Endothelial cell of umbilical vein (primary cell): ENCODE results near the gene SUPT7L. TPM values are rescaled to one million over a fixed set of nuclear protein-coding genes. Genes with fewer than 3 reads are reported as not detected.

Experiments
- BruUV-seq: library from RNA; stranded (reverse); fragments of 400-500 nt; replicated peaks from 2 replicates; lab custom pipeline; 2021; lab: Mats Ljungman, UMichigan
- CTCF ChIA-PET: fragments of 300-600, 350-600 bp; sonication (Branson Sonifier 250); formaldehyde crosslinking; loops from one replicate; lab custom pipeline; 2021; ENCODE audit warnings: antibody characterized with exemption, inconsistent platforms; lab: Charles Lee
- POLR2A ChIA-PET: fragments of 300-600, 350-600 bp; sonication (Branson Sonifier 250); formaldehyde crosslinking; loops from one replicate; lab custom pipeline; 2021; ENCODE audit warnings: antibody characterized with exemption, inconsistent platforms; lab: Charles Lee
- DNase-seq: peaks from one replicate; pipeline ENCODE4 v3.0.0-alpha.2; 2011; ENCODE audit warnings: low read depth, low spot score
- FAIRE-seq: peaks from 2 replicates; lab custom pipeline; 2011; peaks lifted over from hg19 to GRCh38; lab: Jason Lieb, UNC
- H2AFZ ChIP-seq: 2 replicates; pipeline ENCODE4 v1.6.0; 2012; ENCODE audit warnings: low read depth, low read length, control low read depth, inconsistent platforms
- H3K27ac ChIP-seq: 2 replicates; pipeline ENCODE4 v1.5.1; 2011; ENCODE audit warnings: low read depth, mild to moderate bottlenecking, control low read depth, low read length, moderate library complexity; ENCODE audit not compliant: insufficient read depth
- H3K27me3 ChIP-seq, 2 experiments: 2 replicates each; pipeline versions ENCODE4 v1.6.0 to v1.6.1; 2011; ENCODE audit warnings: low read length in 2 of 2, mixed read lengths in 1 of 2; ENCODE audit not compliant: control insufficient read depth in 2 of 2, insufficient read depth in 2 of 2
- H3K36me3 ChIP-seq, 2 experiments: 2 replicates in 1 of 2; 3 replicates in 1 of 2; pipeline ENCODE4 v1.5.1; 2011; ENCODE audit warnings: low read length in 2 of 2, mild to moderate bottlenecking in 1 of 2, moderate library complexity in 1 of 2; ENCODE audit not compliant: control insufficient read depth in 2 of 2, insufficient read depth in 2 of 2; ENCODE audit errors: extremely low read depth in 1 of 2
- H3K4me1 ChIP-seq: 3 replicates; pipeline ENCODE4 v1.5.1; 2011; ENCODE audit warnings: mild to moderate bottlenecking, low read length; ENCODE audit not compliant: control insufficient read depth, insufficient read depth; ENCODE audit errors: extremely low read depth
- H3K4me2 ChIP-seq: 2 replicates; pipeline ENCODE4 v1.6.1; 2011; ENCODE audit warnings: low read length, control low read depth, mixed read lengths; ENCODE audit not compliant: insufficient read depth
- H3K4me3 ChIP-seq, 3 experiments: fragments of 200-600 bp in 1 of 3; sonication (generic), shearing (Covaris generic) in 1 of 3; replicated peaks in 1 of 3; 2 replicates each; pipeline ENCODE4 v1.5.1; 2011 to 2016; ENCODE audit warnings: control low read depth in 3 of 3, low read length in 3 of 3, mild to moderate bottlenecking in 2 of 3, inconsistent platforms in 1 of 3, low read depth in 1 of 3, moderate library complexity in 1 of 3; ENCODE audit not compliant: insufficient read depth in 1 of 3
- H3K79me2 ChIP-seq: 2 replicates; pipeline ENCODE4 v1.6.0; 2012; ENCODE audit warnings: low read length, inconsistent platforms; ENCODE audit not compliant: control insufficient read depth, insufficient read depth
- H3K9ac ChIP-seq: replicated peaks from 2 replicates; pipeline ENCODE3; 2011; ENCODE audit warnings: low read length, control low read depth; ENCODE audit not compliant: insufficient read depth; ENCODE audit errors: extremely low read depth
- H3K9me1 ChIP-seq: replicated peaks from 3 replicates; pipeline ENCODE4 v1.6.0; 2011; ENCODE audit warnings: mild to moderate bottlenecking, low read length; ENCODE audit not compliant: control insufficient read depth, insufficient read depth; ENCODE audit errors: extremely low read depth
- H3K9me3 ChIP-seq: replicated peaks from 2 replicates; pipeline ENCODE4 v1.5.1; 2012; ENCODE audit warnings: low read length, inconsistent platforms; ENCODE audit not compliant: control insufficient read depth, insufficient read depth
- H4K20me1 ChIP-seq: replicated peaks from 2 replicates; pipeline ENCODE3; 2011; ENCODE audit warnings: mild to moderate bottlenecking, low read length; ENCODE audit not compliant: control insufficient read depth, insufficient read depth; ENCODE audit errors: extremely low read depth
- CTCF ChIP-seq, 2 donors: IDR thresholded peaks; 1 replicate in 1 of 2; 2 replicates in 1 of 2; pipeline ENCODE4 v1.5.1; 2011; ENCODE audit warnings: low read length in 2 of 2, mild to moderate bottlenecking in 2 of 2, moderate library complexity in 2 of 2, control low read depth in 1 of 2, inconsistent platforms in 1 of 2, low read depth in 1 of 2; ENCODE audit not compliant: insufficient read depth in 1 of 2; ENCODE audit errors: extremely low read depth in 1 of 2
- EZH2 ChIP-seq: IDR thresholded peaks from 2 replicates; pipeline ENCODE4 v1.6.1; 2012; ENCODE audit warnings: borderline replicate concordance, low read depth, mild to moderate bottlenecking, moderate library complexity, low read length, inconsistent platforms; ENCODE audit not compliant: severe bottlenecking
- FOS ChIP-seq: IDR thresholded peaks from 2 replicates; pipeline ENCODE4 v1.6.1; 2011; ENCODE audit warnings: mild to moderate bottlenecking, low read length, moderate library complexity, borderline replicate concordance; ENCODE audit not compliant: insufficient read depth
- GATA2 ChIP-seq: IDR thresholded peaks from 2 replicates; pipeline ENCODE4 v1.7.0; 2011; ENCODE audit warnings: low read depth, mild to moderate bottlenecking, moderate library complexity, mixed read lengths, low read length; ENCODE audit not compliant: insufficient read length, insufficient read depth
- JUN ChIP-seq: IDR thresholded peaks from 2 replicates; pipeline ENCODE4 v1.6.1; 2011; ENCODE audit warnings: borderline replicate concordance, low read depth; ENCODE audit not compliant: insufficient read length, insufficient read depth
- MAX ChIP-seq: IDR thresholded peaks from 2 replicates; pipeline ENCODE4 v1.6.1; 2011; ENCODE audit not compliant: insufficient read depth, insufficient read length
- MYC ChIP-seq: IDR thresholded peaks from one replicate; pipeline ENCODE4 v1.6.1; 2011; ENCODE audit warnings: mild to moderate bottlenecking, low read depth, low read length
- POLR2A ChIP-seq: IDR thresholded peaks from 2 replicates; pipeline ENCODE4 v1.6.1; 2012; ENCODE audit warnings: low read depth, mild to moderate bottlenecking, control low read depth, low read length
- POLR2AphosphoS5 ChIP-seq: IDR thresholded peaks from 2 replicates; pipeline ENCODE4 v1.6.1; 2012; ENCODE audit warnings: low read depth, mild to moderate bottlenecking, control low read depth, low read length, moderate library complexity; ENCODE audit not compliant: insufficient read depth
- dilution Hi-C: fragments of 300-500 bp; cut with MboI; formaldehyde crosslinking; loops from one replicate; pipeline ENCODE4 v1.15.0; 2019; ENCODE audit warnings: low sequenced_read_pairs; ENCODE audit not compliant: extremely low pct_ligation_motif_present
- intact Hi-C: fragments of 100-400 bp; cut with micrococcal nuclease; formaldehyde crosslinking; loops from one replicate; pipeline ENCODE4 v1.10.0; 2022
- polyA plus RNA-seq, 4 experiments: library from polyadenylated mRNA; depleted of rRNA in 3 of 4; stranded (reverse) in 3 of 4; unstranded in 1 of 4; fragments of >200 nt; gene quantifications; 2 replicates each; pipeline versions ENCODE4 v1.2.1 to v1.2.3, GENCODE V29; 2011 to 2012; ENCODE audit warnings: missing spikeins in 1 of 4
- total RNA-seq: library from RNA; stranded (reverse); gene quantifications from 2 replicates; pipeline ENCODE4 v1.2.3, GENCODE V29; 2021

Gene SUPT7L
- total and polyA plus RNA-seq, 2 donors (not counting 3 experiments of a cell fraction or from before 2014, with no cell fraction given): 30.3 to 44.5 TPM

- no peak for DNase-seq
- no peaks in the 10 kb centered on the region for H3K27me3 ChIP-seq
- H3K27ac ChIP-seq: no peak overlapping the region
- no peak for FAIRE-seq
- no peak overlapping the region for H2AFZ ChIP-seq
- H4K20me1 ChIP-seq: no peaks in the 10 kb centered on the region
- H3K4me2 ChIP-seq: no peak overlapping the region
- peaks cover 9 to 14% of the 10 kb centered on the region in 2 experiments for H3K36me3 ChIP-seq
- no peaks in the 10 kb centered on the region for H3K9me3 ChIP-seq
- no peak overlapping the region for H3K9ac ChIP-seq
- TF ChIP-seq EZH2 (no peak), MYC (no peak), MAX (no peak), FOS (no peak), GATA2 (no peak), CTCF (IDR thresholded peaks at IDR 0.05; ENCODE audit: extremely low read depth in 1 of 2, insufficient read depth in 1 of 2, low read depth in 1 of 2, low read length in 2 of 2) (no peak), POLR2AphosphoS5 (no peak), POLR2A (no peak), JUN (no peak)
- dilution Hi-C loops: no loop called here
- POLR2A ChIA-PET: no interaction called here
- H3K9me1 ChIP-seq: no peaks in the 10 kb centered on the region
- no peak overlapping the region for H3K4me3 ChIP-seq
- H3K4me1 ChIP-seq: no peaks in the 10 kb centered on the region
- no peaks in the 10 kb centered on the region for H3K79me2 ChIP-seq
- BruUV-seq: no TSS peak
- CTCF ChIA-PET: interaction anchor here (0.9 to 1.8 kb wide), 3 partner anchors 9 to 14 kb away, joined by 3 to 6 read pairs (median 3); no protein-coding TSS in a partner anchor
- intact Hi-C loops: no loop called here
Observed at GRCh38 chr2:27690052-27690451, 26.6 kb upstream of the SUPT7L start.
